ENCODE measurements around the gene CEP170B.
"Not testable (repeated sequence)": the region's sequence is repeated elsewhere in the genome, so short reads cannot be mapped to it uniquely, and the experiment has no call there.

CEP170B gene

DNA sequence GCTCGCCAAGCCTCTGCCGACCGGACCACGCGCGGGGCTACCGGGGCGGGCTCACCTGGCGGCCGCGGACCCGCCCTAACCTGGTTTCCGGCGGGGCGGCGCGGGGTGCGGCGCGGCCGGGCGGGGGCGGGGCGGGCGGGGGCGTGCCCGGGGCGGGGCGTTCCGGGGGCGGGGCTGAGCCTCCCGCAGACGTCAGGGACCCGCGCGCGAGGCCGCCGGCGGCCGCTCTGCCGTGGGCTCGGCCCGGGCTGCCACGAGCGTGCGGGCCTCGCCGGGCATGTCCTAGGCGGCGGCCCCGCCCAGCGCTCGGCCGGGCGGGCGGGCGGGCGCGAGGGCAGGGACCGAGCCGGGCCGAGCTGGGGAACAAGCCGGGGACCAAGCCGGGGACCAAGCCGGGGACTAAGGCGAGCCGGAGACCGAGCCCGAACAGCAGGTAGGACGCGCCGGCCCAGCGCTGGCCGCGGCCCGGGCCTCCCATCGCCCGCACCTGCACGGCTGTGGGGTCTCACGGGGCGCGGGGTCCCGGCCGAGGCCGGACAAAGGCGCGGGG is at the start of gene CEP170B:
Gene CEP170B, plus strand, starts transcription at position 188 of the 550 bp plus-strand sequence. CDS start 3,183 bp downstream, outside the sequence.
- DNase-seq, result peak; percentile 43

DNA sequence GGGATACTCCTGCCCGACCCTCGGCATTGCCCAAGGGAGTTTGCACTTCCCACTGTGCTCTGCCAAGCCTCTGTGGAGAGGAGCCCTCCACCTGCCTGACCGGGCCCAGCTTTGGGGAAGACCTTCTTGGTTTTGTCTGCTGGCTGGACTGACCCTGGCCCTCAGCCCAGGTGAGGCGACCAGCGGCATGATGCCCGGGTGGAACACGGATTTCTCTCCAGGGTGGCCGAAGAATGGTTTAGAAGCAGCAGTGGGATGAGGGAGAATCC is 48.5 kb upstream of the CEP170B start:
- no peak for DNase-seq

DNA sequence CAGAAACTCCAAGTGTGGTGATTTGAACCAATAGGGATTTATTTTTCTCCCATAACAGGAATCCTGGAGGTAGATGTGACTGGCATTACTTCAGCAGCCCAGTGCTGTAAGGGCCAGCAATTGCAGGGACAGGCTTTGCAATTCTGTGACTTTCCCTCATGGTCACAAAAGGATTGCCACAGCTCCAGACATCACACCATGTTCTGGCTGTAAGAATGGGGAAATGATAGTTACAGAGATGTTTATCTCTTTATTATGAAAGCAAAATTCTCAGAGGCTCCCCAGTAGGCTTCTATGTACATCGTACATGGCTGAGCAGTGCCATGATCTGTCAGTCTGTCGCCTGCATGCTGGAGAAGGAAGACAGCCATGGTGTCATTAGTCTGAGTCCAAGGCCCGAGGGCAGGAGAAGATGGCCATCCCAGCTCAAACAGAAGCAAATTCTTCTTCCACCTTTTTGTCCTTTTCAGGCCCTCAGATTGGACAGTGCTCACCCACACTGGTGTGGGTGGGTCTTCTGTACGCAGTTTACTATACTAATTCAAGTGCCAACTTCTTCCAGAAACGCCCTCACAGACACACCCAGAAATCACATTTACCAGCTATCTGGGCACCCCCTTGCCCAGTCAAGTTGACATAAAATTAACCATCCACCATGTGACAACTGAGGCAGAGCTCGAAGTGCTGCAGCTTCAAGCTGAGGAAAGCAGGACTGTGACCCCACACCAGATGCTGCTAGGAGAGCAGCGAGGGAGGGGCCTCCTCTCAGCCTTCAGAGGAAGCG is 46.9 kb upstream of the CEP170B start:
- DNase-seq, result no peak

DNA sequence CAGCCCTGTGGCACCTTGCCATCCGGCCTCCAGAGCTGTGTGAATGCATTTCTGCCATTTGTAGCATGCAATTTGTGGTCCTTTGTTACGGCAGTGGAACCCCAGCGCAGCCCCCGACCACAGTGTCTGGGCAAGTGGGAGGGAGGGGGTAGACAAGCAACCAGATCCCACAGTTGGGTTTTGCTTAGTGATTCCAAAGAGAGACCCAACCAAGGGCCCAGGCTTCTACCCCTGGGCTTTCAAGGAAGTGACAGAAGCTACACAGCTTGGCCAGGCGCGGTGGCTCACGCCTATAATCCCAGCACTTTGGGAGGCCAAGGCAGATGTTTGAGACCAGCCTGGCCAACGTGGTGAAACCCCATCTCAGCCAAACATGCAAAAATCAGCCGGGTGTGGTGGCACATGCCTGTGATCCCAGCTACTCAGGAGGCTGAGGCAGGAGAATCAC is 46.3 kb upstream of the CEP170B start:
- DNase-seq, result no peak

DNA sequence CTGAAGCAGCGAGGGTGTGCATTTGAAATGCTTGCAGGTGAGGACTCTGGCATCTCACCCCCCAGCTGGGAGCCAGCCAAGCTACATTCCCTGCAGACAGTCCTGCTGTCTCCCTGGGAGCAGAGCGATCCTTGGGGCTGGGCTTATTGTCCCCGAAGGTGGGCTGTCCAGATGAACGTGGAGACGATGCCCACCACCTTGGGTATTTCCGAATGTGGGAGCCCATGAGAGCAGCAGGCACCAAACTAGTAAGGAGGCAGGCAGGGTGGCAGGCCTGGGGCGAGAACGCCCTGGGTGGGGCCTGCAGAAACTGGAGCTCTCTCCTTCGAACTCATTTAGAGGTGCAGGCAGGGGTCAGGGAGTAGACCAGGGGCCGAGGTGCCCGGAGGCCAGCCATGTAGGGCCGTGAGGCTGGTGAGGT is 45.7 kb upstream of the CEP170B start:
- DNase-seq, result no peak

DNA sequence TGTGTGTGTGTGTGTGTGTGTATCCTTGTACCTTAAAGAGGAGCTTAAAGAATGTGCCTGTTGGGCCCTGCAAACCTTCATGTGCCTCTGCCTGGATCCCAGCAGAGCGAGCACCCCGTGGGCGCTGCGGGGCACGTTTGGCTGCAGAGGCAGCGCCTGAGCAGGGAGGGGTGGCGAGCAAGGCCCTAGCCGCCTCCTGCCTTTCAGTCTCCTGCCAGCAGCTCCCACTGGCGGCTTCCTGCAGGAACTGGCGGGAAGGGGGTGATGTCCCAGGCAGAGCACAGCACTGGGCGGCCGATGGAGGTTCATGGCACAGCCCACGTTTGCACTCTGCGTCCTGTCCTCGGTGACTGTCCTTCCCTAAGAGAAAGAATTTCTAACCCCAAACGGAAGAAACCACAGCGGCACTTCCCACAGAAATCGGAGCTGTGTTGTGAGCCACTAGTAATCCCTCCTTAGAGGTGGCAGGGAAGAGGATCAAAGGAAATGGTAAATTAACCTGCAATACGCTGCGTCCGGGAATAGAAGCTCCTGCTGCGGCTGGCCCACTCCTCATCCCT is 44.3 kb upstream of the CEP170B start:
- DNase-seq, result no peak

DNA sequence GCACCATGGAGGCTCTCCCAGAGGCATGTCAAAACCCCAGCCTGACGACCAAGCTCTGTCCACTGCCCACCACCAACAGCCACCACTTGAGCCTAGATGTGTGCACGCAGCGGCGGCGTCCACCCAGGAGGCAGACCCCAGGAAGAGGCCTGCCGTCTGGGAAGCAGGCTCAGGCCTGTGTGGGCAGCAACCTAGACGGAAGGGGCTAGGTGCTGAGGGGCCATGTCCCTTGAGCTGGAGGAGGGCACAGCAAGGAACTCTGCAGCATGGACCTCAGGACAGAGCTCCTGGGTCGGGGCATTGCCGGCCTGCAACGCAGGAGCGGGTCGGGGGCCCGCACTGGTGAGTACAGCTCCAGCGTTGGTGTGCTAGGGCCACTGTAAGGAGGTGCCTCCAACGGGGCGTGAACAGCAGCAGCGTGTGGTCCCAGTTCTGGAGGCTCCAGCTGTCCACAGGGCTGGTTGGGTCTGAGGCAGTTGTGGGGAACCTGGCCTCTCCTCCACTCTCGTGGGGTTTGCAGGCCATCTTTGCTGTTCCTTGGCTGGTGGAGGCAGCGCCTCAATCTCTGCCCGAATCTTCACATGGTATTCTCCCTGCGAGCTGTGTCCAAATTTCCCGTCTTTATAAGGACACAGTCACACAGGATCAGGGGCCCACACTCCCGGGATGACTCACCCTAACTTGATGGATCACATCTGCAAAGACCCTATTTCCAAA is 43.7 kb upstream of the CEP170B start:
- no peak for DNase-seq

DNA sequence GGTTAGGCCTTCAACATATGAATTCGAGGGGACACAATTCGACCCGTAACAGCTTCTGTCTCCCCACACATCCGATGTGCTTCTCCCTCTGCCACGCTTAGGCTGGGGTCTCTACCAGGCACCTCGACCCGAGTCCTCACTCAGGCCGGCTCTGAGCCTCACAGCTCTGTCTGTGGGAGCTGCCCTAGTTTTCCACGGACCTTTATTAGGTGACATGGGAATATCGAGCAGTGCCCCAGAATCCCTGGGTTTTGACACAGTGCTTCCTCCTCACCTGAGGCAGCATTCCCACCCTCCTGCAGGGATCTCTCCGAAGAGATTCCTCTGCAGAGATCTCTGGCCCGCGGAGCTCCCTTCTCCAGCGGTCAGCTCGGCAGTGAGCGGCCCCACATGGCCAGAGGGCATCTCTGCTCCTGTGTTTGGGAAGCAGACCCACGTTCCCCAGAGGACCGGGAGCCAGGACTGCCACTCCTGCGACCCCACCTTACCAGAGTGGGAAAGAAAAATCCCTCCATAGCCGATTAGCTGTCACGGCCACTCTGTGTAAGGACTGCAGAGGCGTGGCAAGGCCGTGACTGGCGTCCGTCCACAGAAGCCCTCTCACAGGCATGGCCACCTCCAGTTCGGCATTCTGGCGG is 43.0 kb upstream of the CEP170B start:
- no peak for DNase-seq

DNA sequence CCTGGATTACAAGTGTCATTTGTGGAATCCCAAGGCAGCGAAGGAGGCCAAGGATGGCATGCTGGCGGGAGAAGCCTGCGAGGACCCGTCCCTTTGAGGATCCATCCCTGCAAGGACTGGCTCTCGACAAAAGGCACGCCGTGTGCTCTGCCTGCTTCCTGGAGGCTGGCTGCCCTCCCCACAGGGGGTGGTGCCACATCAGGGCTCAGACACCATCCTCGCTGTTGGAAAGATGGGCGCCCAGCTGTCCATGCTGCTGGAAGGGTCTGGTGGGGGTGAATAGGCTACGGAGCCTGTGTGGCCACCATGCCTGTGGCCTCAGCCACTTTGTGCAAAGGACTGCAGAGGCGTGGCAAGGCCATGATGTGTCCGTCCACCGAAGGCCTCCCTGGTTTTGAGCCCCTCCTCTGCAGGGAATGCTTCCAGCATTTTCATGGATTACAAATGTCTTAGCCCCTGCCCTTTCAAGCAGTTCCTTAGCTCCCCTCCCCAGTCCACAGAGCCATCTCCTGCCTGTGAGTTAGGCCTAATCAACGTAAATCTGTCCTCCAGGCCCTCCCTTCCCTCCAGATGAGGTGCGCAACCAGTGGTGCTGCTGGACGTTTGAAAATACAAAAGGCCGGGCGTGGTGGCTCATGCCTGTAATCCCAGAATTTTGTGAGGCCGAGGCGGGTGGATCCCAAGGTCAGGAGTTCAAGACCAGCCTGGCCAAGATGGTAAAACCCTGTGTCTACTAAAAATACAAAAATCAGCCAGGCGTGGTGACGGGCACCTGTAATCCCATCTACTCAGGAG is 42.0 kb upstream of the CEP170B start:
- DNase-seq, result no peak

DNA sequence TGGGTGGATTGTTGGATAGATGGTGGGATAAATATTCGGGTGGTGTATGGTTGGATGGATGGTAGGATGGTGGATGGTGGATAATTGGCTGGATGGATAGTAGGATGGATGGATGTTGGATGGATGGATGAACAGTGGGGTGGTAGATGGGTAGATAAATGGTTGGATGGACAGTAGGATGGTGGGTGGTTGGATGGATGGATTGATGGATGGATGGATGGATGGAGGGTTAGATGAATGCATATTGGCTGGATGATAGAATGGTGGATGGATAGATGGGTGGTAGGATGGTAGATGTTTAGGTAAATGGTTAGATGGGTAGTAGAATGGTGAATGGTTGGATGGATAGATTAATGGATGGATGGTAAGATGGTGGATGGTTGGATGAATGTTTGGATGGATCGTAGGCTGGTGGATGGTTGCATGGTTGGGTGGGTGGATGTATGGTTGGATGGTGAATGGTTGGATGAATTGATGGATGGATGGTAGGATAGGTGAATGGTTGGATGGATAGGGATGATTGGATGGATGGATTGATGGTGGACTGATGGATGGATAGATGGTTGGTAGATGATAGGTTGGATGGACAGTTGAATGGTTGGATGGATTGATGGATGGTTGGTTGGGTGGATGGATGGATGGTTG is 40.6 kb upstream of the CEP170B start:
- DNase-seq, result no peak

DNA sequence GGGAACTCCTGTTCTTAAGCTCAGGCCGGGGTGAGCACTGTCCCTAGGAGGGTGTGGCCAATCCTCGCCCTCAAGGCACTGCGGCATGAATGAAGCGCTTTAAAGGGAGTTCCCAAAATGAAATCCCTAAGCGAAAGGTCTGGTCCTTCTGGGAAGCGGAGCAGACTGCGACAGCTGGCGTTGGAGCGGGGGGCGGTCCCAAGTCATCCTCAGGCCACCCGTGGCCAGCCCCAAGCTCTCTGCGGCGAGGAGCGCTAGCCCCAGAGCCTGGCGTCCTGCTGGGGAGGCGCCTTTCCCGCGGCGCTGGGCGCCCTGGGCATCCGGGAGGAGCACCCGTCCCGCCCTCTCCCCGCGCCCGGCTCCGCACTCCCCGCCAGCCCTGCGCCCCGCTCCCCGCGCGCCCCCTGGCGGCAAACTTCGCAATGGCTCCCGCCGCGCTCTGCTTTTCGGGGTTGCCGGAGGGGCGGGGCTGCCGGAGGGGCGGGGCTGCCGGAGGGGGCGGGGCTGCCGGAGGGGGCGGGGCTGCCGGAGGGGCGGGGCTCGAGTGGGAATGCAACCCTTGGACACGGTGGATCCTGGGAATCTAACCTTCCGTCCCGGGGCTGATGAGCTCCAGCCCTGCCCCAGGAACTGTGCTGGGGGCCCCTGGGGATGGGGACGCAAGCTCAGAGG is 38.7 kb upstream of the CEP170B start:
- DNase-seq, result peak; percentile 66

DNA sequence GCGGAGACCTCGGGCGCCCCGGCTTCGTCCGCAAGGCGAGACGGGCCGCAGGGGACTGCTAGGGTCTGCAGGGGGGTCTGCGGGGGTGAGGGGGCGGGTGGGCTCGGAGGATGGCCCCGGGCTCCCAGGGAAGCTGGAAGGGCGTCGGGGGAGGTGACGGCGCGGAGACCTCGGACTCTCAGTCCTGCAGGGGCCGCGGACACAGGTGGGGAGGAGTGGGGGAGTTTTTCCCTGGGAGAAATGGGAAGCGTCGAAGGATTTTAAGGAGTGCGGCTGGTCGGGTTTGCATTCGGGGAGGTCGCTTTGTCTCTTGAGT is 38.2 kb upstream of the CEP170B start:
- no peak for DNase-seq

DNA sequence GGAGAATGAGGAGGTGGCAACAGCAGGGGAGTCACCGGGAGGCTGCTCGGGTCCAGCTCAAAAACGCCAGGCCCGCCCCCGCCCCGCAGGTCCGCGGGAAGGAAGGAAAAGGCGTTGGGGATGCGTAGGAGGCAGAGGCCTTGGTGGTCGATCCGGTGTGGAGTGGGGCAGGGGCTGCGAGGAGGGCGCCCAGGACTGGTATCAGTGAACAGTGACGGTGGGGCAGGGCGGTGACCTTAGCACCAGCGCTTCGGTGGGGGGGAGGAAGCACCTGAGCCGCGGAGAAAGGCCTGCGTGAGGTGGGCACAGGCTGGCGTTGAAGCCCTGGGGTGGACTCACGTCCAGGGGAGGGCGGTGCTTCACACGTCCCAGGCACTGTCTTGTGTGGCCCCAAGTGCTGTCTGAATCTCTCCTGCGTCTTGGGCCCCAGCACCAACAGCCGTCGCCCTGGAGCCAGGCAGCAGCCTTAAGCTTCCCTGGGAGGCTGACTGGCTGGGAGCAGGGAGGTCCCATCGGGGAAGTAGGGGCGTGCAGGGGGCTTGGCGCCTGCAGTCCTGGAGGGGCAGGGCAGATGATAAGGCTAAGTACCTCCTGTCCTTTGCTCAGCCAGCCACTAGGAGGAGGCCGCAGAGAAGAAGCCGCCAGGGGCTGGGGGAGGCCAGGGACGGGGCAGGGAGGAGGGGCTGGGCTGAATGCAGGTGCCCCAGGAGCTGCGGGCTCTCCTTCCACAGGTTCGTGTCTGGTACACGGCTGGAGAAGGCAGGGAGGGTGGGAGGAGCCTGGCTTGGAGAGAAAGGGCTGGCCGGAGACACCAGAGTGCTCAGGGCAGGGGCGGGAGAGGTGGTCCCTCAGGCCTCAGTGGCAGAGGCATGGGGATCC is 37.7 kb upstream of the CEP170B start:
- no peak for DNase-seq

DNA sequence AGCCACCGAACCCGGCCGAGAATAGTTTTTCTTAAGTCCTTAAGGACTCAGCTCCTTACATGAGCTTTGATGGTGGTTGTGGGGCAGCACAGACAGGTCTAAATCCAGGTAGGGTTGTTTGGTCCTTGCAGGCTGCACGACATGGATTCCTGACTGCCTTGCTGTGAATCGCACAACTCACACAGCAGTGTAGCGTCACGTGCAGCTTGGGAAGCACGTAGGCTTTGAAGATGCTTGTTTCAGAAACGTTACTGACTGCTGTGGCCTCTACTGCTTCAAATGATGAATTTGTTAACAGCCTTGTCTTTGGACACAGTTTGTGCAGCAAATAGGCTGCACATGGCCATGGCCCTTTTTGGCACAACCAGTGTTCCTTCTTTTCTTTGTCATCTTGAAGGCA is 34.3 kb upstream of the CEP170B start:
- no peak for DNase-seq

DNA sequence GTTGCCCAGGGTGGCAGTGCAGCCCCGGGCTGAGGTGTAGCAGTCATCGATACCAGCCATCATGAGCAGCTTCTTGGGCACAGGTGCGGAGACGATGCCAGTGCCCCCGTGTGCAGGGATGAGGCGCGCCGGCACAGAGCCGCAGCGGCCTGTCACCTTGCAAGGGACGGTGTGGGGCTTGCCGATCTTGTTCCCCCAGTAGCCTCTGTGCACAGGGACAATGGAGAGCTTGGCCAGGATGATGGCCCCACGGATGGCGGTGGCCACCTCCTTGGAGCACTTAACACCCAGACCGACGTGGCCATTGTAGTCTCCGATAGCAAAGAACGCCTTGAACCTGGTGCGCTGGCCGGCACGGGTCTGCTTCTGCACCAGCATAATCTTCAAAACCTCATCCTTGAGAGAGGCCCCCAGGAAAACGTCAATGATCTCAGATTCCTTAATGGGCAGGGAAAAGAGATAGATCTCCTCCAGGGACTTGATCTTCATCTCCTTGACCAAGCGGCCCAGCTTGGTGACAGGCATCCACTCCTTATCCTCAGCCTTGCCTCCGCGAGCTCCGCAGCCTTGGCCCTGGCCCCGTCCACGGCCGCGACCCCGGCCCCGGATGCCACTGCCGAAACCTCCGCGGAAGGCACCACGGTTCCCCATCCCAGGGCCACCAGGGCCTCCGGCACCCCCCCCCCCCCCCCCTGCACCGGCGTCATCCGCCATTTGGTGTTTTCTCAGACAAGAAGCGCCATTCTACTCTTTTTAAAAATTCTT is 28.7 kb upstream of the CEP170B start:
- not testable (repeated sequence) for DNase-seq

DNA sequence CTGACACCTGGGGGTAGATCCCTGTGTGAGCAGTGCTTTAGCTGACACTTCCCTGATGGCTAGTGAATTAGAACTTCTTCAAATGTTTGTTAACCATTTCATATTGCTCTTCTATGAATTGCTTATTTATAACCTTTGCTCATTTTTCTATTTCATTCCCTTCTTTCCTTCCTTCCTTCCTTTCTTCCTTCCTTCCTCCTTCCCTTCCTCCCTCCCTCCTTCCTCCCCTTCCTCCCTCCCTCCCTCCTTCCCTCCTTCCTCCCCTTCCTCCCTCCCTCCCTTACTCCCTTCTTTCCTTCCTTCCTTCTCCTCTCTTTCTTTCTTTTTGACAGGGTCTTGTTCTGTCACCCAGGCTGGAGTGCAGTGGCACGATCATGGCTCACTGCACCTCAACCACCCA is 23.3 kb upstream of the CEP170B start:
- no peak for DNase-seq

DNA sequence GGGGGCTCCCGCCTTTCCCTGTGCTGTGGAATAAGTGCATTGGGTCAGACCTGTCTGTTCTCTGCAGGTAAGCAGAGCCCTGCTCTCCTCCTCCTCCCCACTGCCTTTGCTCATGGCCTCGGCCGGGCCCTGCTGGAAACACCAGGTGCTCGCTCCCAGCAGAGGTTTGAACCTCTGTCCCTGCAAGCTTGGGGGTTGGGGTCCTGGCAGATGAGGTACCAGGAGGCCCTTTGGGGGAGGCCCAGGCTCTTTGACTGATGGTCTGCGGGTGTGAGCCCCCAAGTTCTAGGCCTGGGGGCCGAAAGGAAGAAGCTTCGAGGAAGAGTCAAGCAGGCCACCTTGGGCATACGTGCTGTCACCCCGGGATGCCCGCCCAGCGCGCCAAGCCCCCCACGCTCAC is 22.1 kb upstream of the CEP170B start:
- DNase-seq, result no peak

DNA sequence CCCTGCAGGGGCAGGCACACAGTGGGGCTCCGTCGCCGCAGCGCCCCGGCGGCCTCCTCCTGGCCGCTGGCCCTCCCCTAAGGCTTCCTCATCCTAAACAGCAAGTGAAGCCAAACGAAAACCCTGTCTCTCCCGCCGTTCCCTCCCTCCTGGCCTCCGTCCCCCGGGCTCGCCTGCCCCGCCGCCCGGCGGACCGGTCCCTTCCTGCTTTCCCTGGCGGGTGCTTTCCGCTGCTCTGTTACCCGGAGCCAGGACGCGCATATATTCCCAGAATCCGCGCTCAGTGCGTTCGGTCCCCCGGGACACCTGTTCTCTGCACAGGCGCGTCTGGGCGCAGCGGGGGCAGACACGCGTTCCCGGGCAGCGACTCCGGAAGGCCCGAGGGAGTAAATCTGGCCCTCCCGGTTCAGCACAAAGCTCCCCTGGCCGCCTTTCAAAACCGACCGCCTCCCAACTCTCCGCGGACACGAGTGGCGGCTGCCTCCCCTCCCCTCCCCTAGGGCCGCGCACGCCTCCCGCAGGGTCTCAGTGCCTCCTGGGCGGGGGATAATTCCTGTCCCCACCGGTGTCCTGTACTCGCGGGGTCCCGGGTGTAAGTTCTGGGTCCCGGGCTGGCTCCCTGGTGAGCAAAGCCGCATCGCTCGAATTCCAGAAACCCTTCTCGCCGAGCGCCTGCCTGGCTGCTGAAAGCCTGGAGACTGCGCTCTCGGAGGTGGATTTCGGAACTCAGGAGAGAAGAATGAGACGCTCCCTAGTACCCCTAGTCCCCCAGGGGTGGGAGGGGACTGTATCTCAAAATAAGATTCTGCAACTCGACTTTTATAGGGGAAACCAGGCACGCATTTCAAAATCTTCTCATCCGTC is 21.4 kb upstream of the CEP170B start:
- no peak for DNase-seq
